ENCODE measurements around the gene ATM. TPM values are rescaled to one million over a fixed set of nuclear protein-coding genes. Genes with fewer than 3 reads are reported as not detected.
"Not testable (repeated sequence)": the region's sequence is repeated elsewhere in the genome, so short reads cannot be mapped to it uniquely, and the experiment has no call there.

ATM gene
- total RNA-seq, 4 donors from 2014 or later = 52.8 to 85.9 (median 58.7) TPM

DNA sequence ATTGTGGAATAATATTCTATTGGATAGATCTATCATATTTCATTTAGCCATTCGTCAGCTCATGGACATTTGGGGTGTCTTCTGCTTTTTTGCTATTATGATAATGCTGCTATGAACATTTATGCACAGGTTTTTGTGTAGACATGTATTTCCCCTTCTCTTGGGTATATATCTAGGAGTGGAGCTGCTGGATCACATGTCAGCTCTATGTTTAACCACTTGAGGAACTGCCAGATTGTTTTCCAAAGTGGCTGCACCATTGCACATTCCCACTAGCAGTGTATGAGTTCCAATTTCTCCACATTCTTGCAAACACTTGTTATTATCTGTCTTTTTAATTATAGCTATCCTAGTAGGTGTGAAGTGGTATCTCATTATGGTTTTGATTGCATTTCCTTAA, 169.5 kb downstream of the ATM start:
- TF ChIP-seq, protein P1, sequence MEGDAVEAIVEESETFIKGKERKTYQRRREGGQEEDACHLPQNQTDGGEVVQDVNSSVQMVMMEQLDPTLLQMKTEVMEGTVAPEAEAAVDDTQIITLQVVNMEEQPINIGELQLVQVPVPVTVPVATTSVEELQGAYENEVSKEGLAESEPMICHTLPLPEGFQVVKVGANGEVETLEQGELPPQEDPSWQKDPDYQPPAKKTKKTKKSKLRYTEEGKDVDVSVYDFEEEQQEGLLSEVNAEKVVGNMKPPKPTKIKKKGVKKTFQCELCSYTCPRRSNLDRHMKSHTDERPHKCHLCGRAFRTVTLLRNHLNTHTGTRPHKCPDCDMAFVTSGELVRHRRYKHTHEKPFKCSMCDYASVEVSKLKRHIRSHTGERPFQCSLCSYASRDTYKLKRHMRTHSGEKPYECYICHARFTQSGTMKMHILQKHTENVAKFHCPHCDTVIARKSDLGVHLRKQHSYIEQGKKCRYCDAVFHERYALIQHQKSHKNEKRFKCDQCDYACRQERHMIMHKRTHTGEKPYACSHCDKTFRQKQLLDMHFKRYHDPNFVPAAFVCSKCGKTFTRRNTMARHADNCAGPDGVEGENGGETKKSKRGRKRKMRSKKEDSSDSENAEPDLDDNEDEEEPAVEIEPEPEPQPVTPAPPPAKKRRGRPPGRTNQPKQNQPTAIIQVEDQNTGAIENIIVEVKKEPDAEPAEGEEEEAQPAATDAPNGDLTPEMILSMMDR (IDR thresholded peaks at IDR 0.05) = no peak
- DNase-seq (ENCODE audit: low spot score) (no peak), ATAC-seq (ENCODE audit: low FRiP score) (no peak)

DNA sequence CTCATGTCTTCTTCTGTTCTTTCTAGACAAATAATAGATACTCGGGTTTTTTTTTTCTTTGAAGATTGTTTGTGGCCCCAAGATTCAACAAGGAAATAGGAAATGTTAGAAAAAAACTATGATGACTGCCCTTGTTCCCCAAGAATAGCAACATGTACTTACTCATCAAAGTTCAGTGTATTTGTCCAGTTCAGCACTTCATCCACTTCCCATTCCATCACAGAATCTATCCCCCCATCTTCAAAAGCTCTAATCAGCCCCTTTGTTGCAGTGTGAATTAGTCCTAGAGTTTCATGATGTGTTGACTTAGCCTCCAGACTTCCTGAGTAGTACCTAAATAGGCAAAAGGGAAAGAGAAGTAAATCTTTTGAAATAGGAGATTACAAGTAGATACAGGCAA, 170.2 kb downstream of the ATM start:
- ATAC-seq (ENCODE audit: low FRiP score) (no peak), DNase-seq (ENCODE audit: low spot score) (no peak)
- TF ChIP-seq, protein P1 (IDR thresholded peaks at IDR 0.05) = no peak

DNA sequence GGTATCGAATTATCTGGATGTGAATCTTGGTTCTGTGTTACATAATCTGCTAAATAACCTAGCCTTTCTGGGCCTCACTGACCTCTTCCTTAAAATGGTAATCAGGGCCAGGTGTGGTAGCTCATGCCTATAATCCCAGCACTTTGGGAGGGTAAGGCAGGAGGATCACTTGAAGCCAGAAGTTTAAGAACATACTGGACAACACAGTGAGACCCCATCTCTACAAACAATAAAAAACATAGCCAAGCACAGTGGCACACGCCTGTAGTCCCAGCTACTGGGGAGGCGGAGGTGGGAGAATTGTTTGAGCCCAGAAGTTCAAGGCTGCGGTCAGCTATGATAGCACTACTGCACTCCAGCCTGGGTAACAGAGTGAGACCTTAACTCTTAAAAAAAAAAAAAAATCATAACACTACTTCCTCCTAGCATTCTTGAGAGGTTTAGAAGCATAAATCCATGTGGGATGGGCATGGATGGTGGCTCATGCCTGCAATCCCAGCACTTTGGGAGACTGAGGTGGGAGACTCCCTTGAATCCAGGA, 171.9 kb downstream of the ATM start:
- TF ChIP-seq, protein P1 (IDR thresholded peaks at IDR 0.05) = no peak
- ATAC-seq (ENCODE audit: low FRiP score) = no peak
- DNase-seq (ENCODE audit: low spot score) = no peak

DNA sequence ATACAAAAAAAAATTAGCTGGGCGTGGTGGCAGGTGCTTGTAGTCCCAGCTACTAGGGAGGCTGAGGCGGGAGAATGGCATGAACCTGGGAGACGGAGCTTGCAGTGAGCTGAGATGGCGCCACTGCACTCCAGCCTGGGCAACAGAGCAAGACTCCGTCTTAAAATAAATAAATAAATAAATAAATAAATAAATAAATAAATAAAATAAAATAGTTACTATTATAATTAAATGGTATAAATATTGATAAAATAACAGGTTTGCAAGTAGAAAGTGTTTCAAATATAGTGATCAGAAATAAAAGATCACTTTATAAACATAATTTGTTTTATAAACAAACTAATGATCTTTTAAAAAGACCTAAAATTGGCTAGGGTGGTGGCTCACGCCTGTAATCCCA, 173.8 kb downstream of the ATM start:
- ATAC-seq (ENCODE audit: low FRiP score); DNase-seq (ENCODE audit: low spot score): not testable (repeated sequence)

DNA sequence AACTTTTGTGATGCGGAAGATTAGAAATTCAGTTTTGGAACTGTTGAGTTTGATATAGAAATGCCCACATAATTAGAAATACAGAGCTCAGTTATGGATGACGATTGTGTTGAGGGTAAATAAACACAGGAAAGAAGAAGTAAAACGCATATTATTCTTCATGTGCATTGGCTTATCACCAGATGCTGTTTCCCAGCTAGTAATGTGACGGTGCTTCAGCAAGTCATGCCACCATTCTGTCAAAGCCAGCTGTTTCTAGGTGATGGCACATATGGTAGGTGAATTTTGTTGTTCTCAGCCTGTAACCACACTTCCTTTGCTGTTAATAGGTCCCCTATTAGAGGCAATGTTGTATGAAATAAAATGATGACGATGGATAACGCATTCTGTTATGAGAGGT, 175.6 kb downstream of the ATM start:
- TF ChIP-seq, protein P1 (IDR thresholded peaks at IDR 0.05) = no peak
- ATAC-seq (ENCODE audit: low FRiP score) = no peak
- no peak for DNase-seq (ENCODE audit: low spot score)

DNA sequence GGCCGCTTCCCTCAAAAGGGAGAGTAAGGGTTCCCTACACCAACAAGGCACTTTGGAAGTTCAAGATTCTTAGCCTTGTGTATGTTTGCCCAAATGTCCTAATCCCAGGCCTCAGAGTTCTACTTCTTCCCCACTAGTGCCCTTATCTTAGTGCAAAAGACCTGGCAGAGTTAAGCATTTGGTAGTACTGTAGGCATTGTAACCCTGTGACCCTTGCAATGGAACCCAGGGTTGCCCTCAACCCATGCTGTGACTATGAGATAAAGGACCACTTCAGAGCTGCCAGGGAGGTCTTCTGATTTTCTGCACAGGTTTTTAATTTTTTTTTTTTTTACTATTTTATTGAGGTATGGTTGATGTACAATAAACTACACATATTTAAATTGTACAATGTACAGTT, 179.4 kb downstream of the ATM start:
- ATAC-seq (ENCODE audit: low FRiP score) (no peak), DNase-seq (ENCODE audit: low spot score) (no peak)
- TF ChIP-seq, protein P1 (IDR thresholded peaks at IDR 0.05) = no peak

DNA sequence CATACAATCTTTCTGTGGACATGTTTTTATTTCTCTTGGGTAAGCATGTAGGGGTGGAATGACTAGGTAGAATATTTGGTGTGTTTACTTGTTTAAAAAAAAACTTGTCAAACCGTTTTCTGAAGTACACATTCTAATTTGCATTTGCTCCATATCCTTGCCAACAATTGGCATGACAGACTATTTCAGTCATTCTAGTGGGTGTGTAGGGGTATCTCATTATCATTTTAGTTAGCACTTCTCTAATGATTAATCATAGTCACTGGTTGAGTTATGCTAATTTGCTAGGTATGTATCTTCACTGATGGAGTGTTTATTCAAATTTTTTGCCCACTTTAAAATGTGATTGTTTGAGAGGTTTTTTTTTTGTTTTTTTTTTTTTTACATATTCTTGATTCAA, 180.2 kb downstream of the ATM start:
- DNase-seq (ENCODE audit: low spot score) (no peak), ATAC-seq (ENCODE audit: low FRiP score) (no peak)
- TF ChIP-seq, protein P1 (IDR thresholded peaks at IDR 0.05) = no peak

DNA sequence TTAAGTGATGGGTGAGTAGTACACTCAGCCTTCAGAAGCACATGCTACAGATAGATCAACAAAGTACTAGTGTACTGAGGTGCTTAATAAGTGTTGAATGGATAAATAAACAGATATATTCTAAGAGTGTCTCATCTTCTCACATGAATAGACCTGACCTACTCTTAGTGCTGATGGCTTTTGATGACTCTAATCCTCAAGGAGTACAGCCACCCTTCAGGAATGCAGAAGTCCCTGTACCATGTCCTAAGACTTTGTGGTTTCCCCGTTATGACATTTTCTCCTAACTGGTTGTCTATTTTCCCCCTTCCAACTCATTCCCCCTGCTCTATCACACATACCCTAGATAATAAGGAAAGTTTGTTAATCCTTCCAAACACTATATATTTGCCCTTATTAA, 182.8 kb downstream of the ATM start:
- ATAC-seq (ENCODE audit: low FRiP score) (no peak), DNase-seq (ENCODE audit: low spot score) (no peak)
- TF ChIP-seq, protein P1 (IDR thresholded peaks at IDR 0.05) = no peak

Data from omental fat pad (tissue), 4 donors.